ENCODE measurements around the gene AEBP2.
"Not testable (repeated sequence)": the region's sequence is repeated elsewhere in the genome, so short reads cannot be mapped to it uniquely, and the experiment has no call there.

Gene AEBP2

DNA sequence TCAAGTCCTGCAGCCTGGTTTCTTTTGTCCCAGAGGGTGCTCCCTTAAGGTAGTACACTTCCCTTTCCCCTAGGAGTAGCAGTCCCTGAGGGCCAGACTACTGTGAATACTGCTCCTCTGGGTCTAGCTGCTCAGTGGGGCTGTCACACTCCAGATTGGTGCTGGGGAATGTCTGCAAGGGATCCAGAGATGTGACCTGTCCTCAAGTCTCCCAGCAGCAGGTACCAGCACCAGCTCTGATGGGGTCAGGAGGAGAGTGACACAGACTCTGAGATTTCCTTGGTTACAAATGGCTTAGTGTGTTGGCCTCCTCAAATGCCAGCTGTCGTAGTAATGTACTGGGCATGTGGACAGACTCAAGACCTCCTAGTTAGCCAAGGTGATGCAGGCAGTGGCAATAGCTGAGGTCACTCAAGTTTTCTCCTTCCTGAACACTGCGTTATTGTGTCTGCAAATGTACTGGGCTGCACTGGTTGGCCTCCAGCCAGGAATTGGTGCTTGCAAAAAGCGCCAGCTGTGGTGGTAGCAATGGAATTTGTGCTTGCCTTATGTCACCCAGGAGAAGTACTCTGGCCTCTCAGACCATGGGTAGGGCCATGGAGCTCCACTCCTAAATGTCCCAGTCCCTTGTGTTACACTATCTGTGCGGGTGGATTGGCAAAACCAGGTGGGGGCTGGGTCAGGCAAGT lies 36.4 kb upstream of the AEBP2 start:
- Histone ChIP-seq H3K36me3 (no peaks in the 10 kb centered on the region), H3K27me3 (no peaks in the 10 kb centered on the region), H3K9ac (no peak overlapping the region), H3K4me3 (no peak overlapping the region), H4K20me1 (no peaks in the 10 kb centered on the region), H3K27ac (no peak overlapping the region), H3K4me2 (no peak overlapping the region), H3K9me3 (peaks cover 7% of the 10 kb centered on the region; the same call in 1 of the 2 replicates), H3K4me1 (no peaks in the 10 kb centered on the region)
- TF ChIP-seq Cebpa-rat (IDR thresholded peaks at IDR 0.05) = no peak

DNA sequence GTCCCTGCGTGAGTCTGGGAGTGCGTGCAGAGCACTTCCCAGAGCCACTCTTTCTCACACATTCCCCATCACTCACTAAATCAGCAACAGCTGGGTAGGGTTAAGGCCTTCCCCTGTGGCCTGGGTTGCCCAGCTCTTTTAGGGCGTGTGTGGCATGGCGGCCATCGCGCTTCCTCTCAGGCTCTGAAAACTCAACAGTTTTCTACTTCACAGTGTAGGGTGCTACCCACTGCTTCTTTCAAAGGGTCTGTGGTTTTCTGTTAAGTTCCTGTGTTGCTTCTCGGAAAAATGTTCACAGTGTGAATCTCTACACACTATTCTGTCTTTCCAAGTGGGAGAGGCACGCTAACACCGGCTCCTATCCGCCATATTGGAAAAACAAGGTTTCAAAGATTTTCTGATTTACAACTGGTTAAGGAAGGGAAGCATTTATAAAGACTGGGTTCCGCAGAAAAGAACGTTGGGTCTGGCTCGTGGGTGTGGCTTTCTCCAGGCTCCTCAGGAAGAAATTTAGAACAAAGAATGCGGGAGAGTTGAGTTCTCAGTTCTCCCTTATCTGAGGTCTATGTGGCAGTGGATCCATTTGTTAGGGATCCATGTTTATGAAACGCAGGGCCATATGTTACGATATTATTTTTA lies 34.9 kb upstream of the AEBP2 start:
- Histone ChIP-seq H3K4me2 (no peak overlapping the region), H3K9me3 (peaks cover 7% of the 10 kb centered on the region; the same call in 1 of the 2 replicates), H4K20me1 (no peaks in the 10 kb centered on the region), H3K4me1 (no peaks in the 10 kb centered on the region), H3K27ac (no peak overlapping the region), H3K9ac (no peak overlapping the region), H3K36me3 (no peaks in the 10 kb centered on the region), H3K27me3 (no peaks in the 10 kb centered on the region), H3K4me3 (no peak overlapping the region)
- no peak for TF ChIP-seq Cebpa-rat (IDR thresholded peaks at IDR 0.05)

DNA sequence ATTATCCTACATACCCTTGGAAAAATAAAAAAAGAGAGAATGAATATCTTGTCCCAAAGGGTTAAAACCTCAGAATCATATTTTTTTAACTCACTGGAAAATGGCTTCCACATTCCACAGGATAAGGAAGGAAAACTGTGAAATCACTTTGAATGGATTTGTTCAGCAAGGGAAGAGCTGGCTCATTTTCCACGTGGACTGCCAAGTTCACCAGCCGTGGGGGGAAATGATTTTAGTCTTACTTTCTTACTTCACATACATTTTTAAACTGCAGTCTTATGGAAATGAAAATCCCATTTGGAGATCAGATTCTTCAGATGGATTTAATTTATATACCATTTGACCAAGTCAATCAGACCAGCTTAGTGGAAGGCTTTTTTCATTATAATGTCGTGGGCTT lies 29.9 kb upstream of the AEBP2 start:
- Histone ChIP-seq H3K4me1 (no peaks in the 10 kb centered on the region), H3K9ac (no peak overlapping the region), H4K20me1 (no peaks in the 10 kb centered on the region), H3K36me3 (no peaks in the 10 kb centered on the region), H3K9me3 (0 out of 2 replicates have a peak, but pooled peaks cover under 1% of the 10 kb centered on the region), H3K27me3 (no peaks in the 10 kb centered on the region), H3K4me2 (no peak overlapping the region), H3K4me3 (no peak overlapping the region), H3K27ac (no peak overlapping the region)
- TF ChIP-seq Cebpa-rat (IDR thresholded peaks at IDR 0.05) = no peak

DNA sequence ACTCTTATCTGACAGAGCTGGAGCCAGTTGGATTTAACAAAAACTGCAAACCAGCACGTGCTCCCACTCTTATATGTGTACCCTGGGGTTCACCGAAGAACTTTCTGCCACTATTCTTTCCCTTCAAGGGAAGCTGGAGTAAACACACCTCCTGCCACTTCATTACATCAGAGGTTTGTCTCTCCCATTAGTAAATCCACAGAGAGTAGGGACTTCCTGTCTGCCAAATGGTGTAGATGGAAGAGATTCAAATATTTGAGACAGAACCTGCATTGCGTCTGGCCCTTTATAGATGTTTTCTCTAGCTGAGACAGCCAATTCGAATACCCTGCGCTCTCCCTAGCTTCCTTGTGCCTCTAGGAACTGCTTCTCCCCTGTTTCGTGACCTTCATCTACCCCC lies 29.1 kb upstream of the AEBP2 start:
- no peak overlapping the region for H3K4me2 ChIP-seq
- no peak overlapping the region for H3K27ac ChIP-seq
- H3K9ac ChIP-seq = no peak overlapping the region
- TF ChIP-seq Cebpa-rat (IDR thresholded peaks at IDR 0.05) = no peak
- H3K4me1 ChIP-seq = no peaks in the 10 kb centered on the region
- no peaks in the 10 kb centered on the region for H3K9me3 ChIP-seq
- no peaks in the 10 kb centered on the region for H4K20me1 ChIP-seq
- H3K4me3 ChIP-seq = no peak overlapping the region
- no peaks in the 10 kb centered on the region for H3K27me3 ChIP-seq
- H3K36me3 ChIP-seq = no peaks in the 10 kb centered on the region

DNA sequence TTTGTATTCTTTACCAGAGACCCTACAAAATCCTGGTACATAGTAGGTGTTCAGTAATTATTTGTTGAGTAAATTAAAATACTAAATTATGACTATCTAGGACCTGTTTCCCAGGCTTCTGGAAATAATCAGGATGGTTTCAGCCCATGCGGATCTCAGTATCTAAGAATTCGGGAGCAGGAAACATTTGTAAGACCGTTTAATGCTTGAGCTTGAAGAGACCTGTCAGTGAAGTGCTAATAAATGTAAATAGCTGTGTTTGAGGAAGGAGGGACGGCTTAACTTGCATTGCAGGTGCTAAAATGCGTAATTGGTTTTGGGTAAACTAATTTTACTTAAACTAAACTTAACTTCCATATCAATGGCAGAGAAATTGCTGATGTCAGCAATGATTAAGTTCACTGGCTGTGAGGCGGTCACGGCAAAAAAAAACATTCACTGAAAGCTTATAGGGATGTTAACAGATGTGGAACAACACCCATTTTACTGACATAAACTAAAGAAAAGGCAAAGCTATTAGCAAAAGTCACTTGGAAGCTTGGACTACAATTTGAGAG lies 28.6 kb upstream of the AEBP2 start:
- H3K4me2 ChIP-seq = no peak overlapping the region
- no peaks in the 10 kb centered on the region for H3K36me3 ChIP-seq
- no peak overlapping the region for H3K9ac ChIP-seq
- no peaks in the 10 kb centered on the region for H3K9me3 ChIP-seq
- no peaks in the 10 kb centered on the region for H3K4me1 ChIP-seq
- no peaks in the 10 kb centered on the region for H3K27me3 ChIP-seq
- H4K20me1 ChIP-seq = no peaks in the 10 kb centered on the region
- H3K27ac ChIP-seq = no peak overlapping the region
- no peak overlapping the region for H3K4me3 ChIP-seq
- no peak for TF ChIP-seq Cebpa-rat (IDR thresholded peaks at IDR 0.05)

DNA sequence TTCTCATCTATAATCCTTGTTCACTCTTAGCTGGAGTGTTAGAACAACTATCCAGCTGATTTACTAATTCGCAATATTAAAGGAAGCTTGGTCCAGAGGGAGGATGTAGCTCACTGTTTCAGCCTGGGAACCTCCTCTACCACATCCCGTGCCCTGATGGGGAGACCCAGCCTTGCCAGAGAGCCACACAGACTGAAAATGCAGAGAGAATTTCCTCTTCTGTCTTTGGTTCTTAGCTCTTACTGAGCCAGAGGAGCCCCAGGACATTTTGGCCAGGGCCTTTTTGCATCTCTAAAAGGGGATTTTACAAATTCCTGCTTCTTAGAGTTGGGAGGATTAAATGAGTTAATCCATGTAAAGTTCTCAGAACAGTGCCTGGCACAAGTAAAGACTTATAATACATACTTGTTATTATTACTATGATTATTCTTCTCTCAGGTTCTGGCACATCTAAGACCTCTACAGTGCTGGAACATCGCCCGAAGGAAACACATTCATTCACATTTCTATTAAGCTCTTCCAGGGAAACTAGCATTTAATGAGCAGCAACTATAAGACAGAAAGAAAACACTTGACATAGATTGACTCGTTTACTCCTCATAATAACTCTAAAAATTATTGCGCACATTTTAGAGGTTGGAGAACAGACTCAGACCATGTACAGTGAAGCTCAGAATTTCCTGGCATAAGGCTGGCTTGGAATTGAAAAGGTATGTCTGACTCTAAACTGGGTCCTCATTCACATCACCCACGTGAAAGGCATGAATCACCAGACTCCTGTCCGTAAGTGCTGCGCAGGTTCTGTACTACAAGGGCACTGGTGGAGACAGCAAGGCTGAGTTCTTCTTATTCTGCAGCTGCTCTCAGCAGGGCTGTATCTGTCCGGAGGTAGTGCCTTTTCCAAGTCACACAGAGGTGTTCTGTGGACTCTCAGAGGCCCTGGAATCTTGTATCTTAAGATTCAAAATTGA lies 27.8 kb upstream of the AEBP2 start:
- H3K27me3 ChIP-seq = no peaks in the 10 kb centered on the region
- no peaks in the 10 kb centered on the region for H4K20me1 ChIP-seq
- H3K36me3 ChIP-seq = no peaks in the 10 kb centered on the region
- H3K27ac ChIP-seq = no peak overlapping the region
- H3K9me3 ChIP-seq = no peaks in the 10 kb centered on the region
- TF ChIP-seq Cebpa-rat (IDR thresholded peaks at IDR 0.05) = no peak
- no peak overlapping the region for H3K4me2 ChIP-seq
- no peak overlapping the region for H3K4me3 ChIP-seq
- no peak overlapping the region for H3K9ac ChIP-seq
- no peaks in the 10 kb centered on the region for H3K4me1 ChIP-seq

DNA sequence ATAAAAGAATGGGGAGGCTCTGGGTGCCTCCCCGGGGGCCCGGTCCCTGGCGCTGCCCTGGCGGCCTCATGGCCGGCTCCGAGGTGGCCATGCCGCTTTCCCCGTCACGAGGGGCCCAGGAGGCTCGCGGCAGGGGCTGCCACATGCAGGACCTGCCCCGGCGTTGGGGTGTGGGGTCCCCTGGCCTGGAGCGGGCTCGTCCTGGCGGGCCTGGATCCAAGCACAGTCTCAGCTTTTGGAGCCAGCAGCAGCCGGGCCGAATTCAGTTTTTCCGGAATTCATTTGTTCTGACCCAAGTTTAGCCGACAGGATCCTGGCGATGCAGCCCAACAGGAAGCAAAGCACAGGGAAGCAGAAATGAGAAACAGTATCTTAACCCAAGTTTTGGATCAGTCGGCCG lies 26.4 kb upstream of the AEBP2 start:
- H3K36me3 ChIP-seq = no peaks in the 10 kb centered on the region
- H3K9ac ChIP-seq = no peak overlapping the region
- H3K27ac ChIP-seq = no peak overlapping the region
- no peaks in the 10 kb centered on the region for H3K9me3 ChIP-seq
- TF ChIP-seq Cebpa-rat (IDR thresholded peaks at IDR 0.05) = no peak
- H3K4me1 ChIP-seq = no peaks in the 10 kb centered on the region
- H3K27me3 ChIP-seq = no peaks in the 10 kb centered on the region
- no peak overlapping the region for H3K4me2 ChIP-seq
- H4K20me1 ChIP-seq = no peaks in the 10 kb centered on the region
- H3K4me3 ChIP-seq = no peak overlapping the region

DNA sequence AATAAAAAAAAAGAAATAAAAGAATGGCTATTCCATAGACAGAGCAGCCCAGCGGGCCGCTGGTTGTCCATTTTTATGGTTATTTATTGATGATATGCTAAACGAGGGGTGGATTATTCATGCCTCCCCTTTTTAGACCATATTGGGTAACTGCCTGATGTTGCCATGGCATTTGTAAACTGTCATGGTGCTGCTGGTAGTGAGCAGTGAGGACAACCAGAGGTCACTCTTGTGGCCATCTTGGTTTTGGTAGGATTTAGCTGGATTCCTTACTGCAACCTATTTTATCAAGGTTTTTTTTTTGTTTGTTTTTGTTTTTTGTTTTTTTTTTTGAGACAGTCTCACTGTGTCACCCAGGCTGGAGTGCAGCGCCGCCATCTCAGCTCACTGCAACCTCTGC lies 25.7 kb upstream of the AEBP2 start:
- not testable (repeated sequence) for H3K36me3 ChIP-seq, H4K20me1 ChIP-seq, H3K9me3 ChIP-seq, H3K4me1 ChIP-seq, H3K27me3 ChIP-seq, H3K27ac ChIP-seq, H3K4me3 ChIP-seq, H3K9ac ChIP-seq, H3K4me2 ChIP-seq

DNA sequence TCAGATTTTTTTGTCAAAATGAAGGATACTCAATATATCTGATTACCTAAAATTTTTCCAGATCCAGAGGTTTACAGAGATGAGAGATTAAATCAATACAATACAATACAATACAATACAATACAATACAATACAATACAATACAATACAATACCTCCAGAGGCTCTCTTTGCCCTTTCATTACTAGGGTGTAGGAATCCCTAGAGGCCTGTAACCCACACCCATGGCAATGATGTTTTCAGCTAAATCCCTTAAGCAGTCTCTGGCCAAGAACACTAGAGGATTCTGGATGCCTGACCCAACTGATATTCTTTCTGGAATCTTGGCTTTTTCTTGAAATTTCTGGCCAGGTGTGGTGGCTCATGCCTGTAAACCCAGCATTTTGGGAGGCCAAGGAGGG lies 23.7 kb upstream of the AEBP2 start:
- no peak overlapping the region for H3K4me3 ChIP-seq
- no peaks in the 10 kb centered on the region for H3K4me1 ChIP-seq
- TF ChIP-seq Cebpa-rat (IDR thresholded peaks at IDR 0.05) = no peak
- H3K4me2 ChIP-seq = no peak overlapping the region
- H3K9ac ChIP-seq = no peak overlapping the region
- H3K27me3 ChIP-seq = no peaks in the 10 kb centered on the region
- no peaks in the 10 kb centered on the region for H3K36me3 ChIP-seq
- H3K9me3 ChIP-seq = no peaks in the 10 kb centered on the region
- H4K20me1 ChIP-seq = no peaks in the 10 kb centered on the region
- no peak overlapping the region for H3K27ac ChIP-seq

Data from BLaER1 (cell line).